GM21576 (cell line): ENCODE measurements around the gene SOX18.

Source experiments
- ATAC-seq: cut with Tn5 transposase; IDR thresholded peaks from one replicate; pipeline ENCODE4 v1.9.1; 2021; ENCODE audit warnings: mild to moderate bottlenecking, moderate library complexity; ENCODE audit not compliant: unreplicated experiment

The SOX18 gene

GRCh38 chr20:64069209-64069613 lies 19.8 kb upstream of the SOX18 start:
- ATAC-seq: no peak

GRCh38 chr20:64068386-64069208 lies 19.2 kb upstream of the SOX18 start:
- ATAC-seq: no peak

DNA sequence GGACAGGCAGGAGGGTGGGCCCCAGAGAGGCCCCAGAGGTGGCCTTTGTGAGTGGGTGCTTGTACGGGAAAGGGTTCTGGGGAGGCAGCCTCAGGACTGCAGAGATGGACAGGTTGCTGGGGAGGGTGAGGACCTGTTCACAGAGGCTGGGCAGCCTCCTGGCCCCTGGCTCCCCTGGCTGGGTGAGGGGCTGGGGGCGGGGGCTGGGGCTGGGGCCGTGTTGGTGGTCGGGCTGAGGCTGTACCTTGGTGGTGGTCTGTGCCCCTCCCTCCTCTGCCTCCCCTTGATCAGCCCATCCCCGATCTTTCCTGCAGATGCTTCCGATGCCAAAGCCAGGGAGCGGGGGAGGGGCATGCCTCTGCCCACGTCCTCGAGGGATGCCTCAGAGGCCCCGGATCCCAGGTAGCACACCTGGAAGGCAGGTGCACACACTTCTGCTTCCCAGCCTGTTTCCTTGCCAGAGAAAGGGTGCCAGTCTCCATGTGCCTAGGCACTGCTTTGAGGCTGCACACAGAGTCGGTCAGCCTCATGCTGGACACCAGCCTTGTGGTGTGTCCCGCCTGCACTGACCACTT lies 18.4 kb upstream of the SOX18 start:
- ATAC-seq: no peak

GRCh38 chr20:64067005-64067632 lies 17.7 kb upstream of the SOX18 start:
- ATAC-seq: no peak

DNA sequence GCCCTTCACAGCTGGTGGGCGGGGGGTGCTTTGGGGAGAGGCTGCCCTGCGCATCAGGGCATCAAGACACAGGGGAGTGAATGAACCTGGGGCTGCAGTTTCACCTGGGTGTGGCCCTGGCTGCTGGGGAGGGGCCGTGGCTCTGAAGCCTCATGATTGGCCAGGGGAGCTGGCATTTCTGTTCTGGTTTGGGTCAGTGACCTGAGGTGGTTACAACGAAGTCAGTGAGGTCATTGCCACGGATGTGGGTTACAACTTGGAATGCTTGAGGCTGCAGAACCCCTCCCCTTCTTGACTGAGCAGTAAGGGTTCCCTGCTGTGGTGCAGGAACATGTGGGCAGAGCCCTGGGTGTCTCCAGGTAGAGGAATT lies 16.5 kb upstream of the SOX18 start:
- ATAC-seq: peak; percentile 54

GRCh38 chr20:64065062-64065973 lies 15.9 kb upstream of the SOX18 start:
- ATAC-seq: no peak

DNA sequence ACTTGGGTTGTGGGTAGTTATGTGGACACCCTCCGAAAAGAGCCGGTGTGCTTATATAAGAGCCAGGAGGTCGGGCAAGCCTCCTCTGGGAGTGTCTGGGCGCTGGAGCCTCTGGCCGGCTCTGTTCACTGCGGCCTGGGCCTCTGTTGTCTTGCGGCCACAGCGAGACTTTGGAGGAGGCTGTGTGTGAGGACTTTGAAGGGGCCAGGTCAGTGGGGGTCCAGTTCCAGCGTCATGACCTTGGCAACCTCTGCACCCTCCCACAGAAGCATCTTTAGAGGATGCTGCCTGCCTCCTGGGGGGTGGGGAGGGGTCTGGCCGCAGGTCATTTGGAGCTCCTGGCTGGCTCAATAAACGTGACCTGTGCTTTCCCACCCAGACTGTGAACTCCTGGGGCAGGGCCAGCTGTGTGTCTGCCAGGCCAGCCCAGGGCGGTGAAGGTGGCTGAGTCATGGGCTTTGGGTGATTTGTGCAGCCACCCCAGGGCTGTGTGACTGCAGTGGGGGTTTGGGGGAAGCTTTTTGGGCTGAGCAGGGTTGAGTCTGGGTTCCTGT lies 14.8 kb upstream of the SOX18 start:
- ATAC-seq: no peak

DNA sequence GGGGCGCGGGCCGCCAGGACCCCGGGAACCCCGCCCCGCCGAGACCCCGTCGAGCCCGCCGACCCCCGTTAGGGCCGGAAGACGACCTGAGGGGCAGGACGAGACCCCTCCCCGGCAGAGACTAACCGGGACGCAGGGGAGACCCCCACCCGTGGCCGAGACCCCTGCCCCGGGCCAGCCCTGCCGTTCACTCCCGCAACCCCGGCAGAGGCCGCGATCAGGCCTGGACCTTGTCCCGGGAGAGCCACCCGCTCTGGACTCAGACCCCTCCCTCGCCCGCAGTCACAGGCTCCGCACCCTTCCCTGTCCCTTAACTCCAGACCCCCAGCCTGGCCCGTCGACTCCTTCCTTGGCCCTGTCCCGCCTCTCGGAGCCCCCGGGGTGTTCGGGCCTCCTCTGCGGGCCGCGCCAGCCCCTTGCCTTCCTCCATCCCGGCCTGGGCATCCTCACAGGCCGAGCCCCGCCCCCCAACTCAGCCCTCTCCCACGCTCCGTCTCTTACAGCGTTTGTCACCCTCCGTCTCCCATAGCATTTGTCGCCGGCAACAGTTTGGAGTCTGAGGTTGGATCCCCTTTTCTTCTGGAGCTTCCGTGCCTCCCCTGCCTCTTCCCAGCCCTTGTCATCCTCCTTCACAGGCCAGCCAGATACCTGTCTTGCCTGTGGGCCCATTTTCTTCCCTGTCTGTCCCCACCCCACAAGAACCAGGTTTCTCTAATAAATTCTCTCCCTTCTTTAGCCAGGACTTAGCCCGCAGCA lies 14.1 kb upstream of the SOX18 start:
- ATAC-seq: no peak

DNA sequence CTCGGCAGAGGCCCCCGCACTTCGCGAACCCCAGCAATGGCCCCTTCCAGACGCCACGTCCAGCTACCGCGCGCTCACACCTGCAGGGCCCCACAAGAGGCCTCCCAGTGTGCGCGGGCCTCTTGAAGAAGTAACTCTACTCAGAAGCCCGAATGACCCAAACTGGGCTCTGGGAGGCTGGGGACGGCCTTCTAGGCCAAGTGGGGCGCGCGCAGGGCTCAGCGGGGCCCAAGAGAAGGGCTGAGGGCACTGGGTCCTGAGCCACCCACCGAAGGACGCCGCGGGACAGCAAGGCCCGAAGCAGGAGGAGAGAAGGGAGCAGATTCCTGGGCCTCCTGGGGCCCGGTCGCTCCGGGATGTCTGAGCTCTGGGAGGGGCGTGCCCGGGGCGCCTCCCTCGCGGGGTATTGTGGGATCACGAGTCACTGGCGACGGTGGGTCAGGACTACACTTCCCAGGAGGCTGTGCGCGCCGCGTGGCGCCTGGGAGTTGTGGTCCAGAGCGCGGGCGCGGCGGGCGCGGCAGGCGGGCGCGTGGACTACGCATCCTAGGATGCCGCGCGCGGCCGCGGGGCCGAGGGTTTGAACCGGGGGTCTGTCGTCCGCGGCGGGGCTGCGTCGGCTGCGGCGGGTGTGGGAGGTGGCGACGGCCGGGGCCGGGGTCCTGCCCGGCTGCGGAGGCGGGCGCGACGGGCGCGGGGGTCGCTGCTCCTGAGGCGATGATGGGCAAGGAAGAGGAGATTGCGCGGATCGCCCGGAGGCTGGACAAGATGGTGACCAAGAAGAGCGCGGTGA lies 13.4 kb upstream of the SOX18 start, which contains the start of gene TCEA2:
Gene TCEA2 (plus strand): TSS at position 603 of the 793 bp plus-strand sequence. CDS start 115 bp downstream, at position 718.
- ATAC-seq: peak; percentile 48

- no peak for ATAC-seq
These were observed 12.8 kb upstream of the SOX18 start for GRCh38 chr20:64062276-64062595.

- ATAC-seq: no peak
These were observed 9.1 kb upstream of the SOX18 start for GRCh38 chr20:64058536-64058935.

DNA sequence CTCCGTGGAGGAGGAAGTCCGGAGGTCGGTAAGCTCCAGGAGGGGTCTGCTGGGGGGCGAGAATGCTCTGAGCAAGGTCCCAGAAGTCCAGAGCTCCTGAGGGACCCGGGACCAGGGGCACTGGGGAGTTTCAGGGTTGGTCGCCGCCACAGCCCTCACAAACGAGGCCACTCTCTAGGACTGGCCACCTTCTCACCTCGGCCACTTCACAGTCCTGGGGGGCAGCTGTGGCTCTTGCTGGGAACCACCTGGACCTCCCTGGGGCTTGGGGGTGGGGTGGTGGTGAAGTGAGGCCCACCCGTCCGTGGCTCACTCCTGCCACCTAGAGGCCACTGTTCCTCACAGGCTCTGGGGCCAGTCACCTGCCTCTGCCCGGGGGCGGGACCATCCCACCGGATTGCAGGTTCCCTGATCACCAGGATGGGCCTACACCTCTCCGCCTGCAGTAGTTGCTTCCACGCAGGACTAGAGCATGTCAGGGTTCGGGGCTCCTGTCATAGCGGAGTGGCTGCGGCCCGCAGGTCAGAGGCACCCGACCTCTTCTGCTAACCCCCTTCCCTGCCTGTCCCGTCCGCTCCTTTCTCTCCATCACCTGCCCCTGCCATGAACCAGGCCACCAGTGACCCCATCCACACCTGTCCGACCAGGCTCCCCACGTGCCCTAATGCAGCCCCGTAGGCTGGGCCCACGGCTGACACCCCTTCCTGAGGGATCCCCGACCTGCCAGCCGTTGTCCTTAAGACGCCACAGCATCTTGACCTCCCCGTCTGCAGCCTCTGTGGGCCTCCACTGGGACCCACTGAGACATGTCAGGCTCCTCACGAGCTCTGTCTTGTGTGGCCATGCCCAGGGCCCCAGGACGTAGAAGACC lies 8.4 kb upstream of the SOX18 start:
- ATAC-seq: no peak

DNA sequence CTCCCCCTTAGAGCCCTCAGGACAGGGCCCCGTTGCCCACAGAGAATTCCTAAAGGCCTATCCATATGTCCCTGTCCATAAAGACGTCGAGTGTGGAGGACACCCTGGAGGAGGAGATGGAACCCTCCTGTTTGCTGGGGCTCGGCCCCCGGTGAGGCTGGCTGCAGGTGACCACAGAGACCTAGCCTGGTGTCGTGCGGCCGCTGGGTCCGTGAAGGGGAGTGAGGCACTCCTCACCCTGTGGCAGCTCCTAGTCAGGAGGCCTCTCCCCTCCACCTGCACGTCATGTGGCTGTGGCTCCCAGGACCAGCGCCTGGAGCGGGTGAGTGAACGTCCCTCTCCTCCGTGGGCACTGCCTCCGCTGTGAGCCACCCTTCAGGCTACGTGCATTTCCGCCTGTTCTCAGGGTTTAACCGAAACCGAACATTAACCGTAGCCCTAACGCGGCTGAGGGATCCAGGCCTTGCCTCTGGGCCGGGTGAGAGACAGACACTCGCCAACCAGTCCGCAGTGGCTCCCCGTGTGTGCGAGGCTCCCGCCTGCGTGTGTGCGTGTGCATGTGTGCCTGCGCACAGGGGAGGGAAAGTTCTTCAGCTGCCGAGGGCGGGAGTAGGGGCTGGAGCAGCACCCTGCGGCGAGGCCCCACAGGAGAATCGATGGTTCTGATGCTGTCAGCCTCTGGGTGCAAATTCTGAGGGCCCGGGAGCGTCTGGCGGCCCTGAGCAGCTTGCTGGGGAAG lies 7.6 kb upstream of the SOX18 start:
- ATAC-seq: no peak

GRCh38 chr20:64056639-64056888 lies 7.1 kb upstream of the SOX18 start:
- ATAC-seq: no peak

DNA sequence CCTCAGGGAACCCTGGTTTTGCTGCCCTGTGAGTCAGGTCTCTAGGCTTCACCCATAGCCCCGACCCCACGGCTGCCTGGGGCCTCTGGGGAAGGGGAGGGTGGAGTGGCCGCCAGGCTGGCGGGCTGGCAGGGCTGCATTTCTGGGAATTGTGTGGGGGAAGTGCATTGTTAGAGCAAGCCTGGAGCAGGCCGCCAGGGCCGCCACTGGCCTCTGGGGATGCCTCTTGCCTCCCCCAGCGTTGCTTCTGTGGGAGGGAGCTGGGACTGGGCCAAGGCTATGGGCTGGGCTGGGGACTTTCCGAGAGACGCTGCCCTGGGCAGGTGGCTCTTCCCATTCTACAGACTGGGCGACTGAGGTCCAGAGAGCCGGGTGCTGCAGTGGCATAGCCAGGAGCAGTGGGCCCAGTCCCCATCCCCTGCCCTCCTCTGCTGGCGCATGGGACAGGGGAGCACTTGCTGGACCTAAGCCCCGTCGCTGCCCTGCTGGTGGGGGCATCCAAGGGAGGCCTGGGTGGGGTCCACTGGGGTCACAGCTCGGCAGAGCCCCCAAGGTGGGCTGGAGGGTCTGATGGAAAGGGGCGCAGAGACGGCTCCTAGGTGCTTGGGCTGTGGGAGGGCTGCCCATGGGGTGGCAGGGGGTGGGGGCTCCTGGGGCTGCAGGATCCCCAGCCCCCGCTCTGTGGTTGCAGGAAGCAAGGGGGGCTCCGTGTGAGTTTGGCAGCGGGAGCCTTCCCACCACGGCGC lies 6.6 kb upstream of the SOX18 start:
- no peak for ATAC-seq

- ATAC-seq: no peak
These were observed 6.0 kb upstream of the SOX18 start for GRCh38 chr20:64055396-64055892.
